HepG2 (cell line): Measurements from ENCODE around the gene SFRP2. TPM values are rescaled to one million over a fixed set of nuclear protein-coding genes. Genes with fewer than 3 reads are reported as not detected.

Source experiments
- ATAC-seq: fragments of 200-7000 bp; cut with Tn5 transposase; 3 replicates; pipeline ENCODE4 v1.9.1; 2020; ENCODE audit warnings: mild to moderate bottlenecking, moderate library complexity
- BruUV-seq: library from RNA; stranded (reverse); fragments of 400-500 nt; replicated peaks from 2 replicates; lab custom pipeline; 2021; lab: Mats Ljungman, UMichigan
- CTCF ChIA-PET: fragments of 300-600 bp; formaldehyde crosslinking; extraction: SDS; loops from one replicate; lab custom pipeline; 2021; ENCODE audit warnings: low total read pairs, inconsistent platforms, low intra/inter-chr PET ratio; lab: Yijun Ruan, JAX
- POLR2A ChIA-PET: fragments of 350-600 bp; sonication (Branson Sonifier 250); formaldehyde crosslinking; loops from one replicate; lab custom pipeline; 2020; ENCODE audit warnings: antibody characterized with exemption, inconsistent platforms; lab: Yijun Ruan, JAX
- DNase-seq: peaks from one replicate; pipeline ENCODE4 v3.0.0-alpha.2; 2015; ENCODE audit warnings: low spot score
- FAIRE-seq: peaks from 3 replicates; lab custom pipeline; 2011; peaks lifted over from hg19 to GRCh38; lab: Jason Lieb, UNC
- H2AFZ ChIP-seq: one replicate; pipeline ENCODE4 v1.6.1; 2011; ENCODE audit warnings: low read length, inconsistent platforms
- H3K27ac ChIP-seq: fragments of 300-600 bp; 3 replicates; pipeline ENCODE4 v1.8.0; 2011; ENCODE audit warnings: mixed run types, mild to moderate bottlenecking, mixed read lengths, low read length, inconsistent platforms; ENCODE audit not compliant: insufficient read depth; ENCODE audit errors: extremely low read length
- H3K27me3 ChIP-seq, 2 experiments: fragments of 200-600 bp in 1 of 2; 2 replicates in 1 of 2; 3 replicates in 1 of 2; pipeline versions ENCODE4 v1.6.0 to v1.8.0; 2011; ENCODE audit warnings: low read length in 2 of 2, mild to moderate bottlenecking in 2 of 2, moderate library complexity in 2 of 2, inconsistent platforms in 1 of 2; ENCODE audit not compliant: insufficient read depth in 2 of 2, control insufficient read depth in 1 of 2
- H3K36me3 ChIP-seq, 2 experiments: fragments of 200-600 bp in 1 of 2; replicated peaks in 1 of 2; 2 replicates in 1 of 2; 3 replicates in 1 of 2; pipeline versions ENCODE4 v1.5.1 to v1.8.0; 2011; ENCODE audit warnings: low read length in 2 of 2, inconsistent platforms in 1 of 2; ENCODE audit not compliant: insufficient read depth in 2 of 2, control insufficient read depth in 1 of 2
- H3K4me1 ChIP-seq: 2 replicates; pipeline ENCODE4 v1.5.1; 2012; ENCODE audit warnings: low read length, inconsistent platforms; ENCODE audit not compliant: insufficient read depth
- H3K4me2 ChIP-seq: 2 replicates; pipeline ENCODE4 v1.6.0; 2011; ENCODE audit warnings: low read depth, low read length, inconsistent platforms
- H3K4me3 ChIP-seq, 3 experiments: fragments of 200-600 bp in 1 of 3; sonication (generic), shearing (Covaris generic) in 1 of 3; replicated peaks in 1 of 3; 2 replicates each; pipeline ENCODE4 v1.5.1; 2011 to 2016; ENCODE audit warnings: low read length in 3 of 3, inconsistent platforms in 2 of 3, low read depth in 2 of 3, mild to moderate bottlenecking in 2 of 3, control low read depth in 1 of 3, mixed read lengths in 1 of 3; ENCODE audit not compliant: insufficient read depth in 1 of 3
- H3K79me2 ChIP-seq: one replicate; pipeline ENCODE4 v1.6.1; 2011; ENCODE audit warnings: low read length, inconsistent platforms; ENCODE audit not compliant: insufficient read depth
- H3K9ac ChIP-seq: 2 replicates; pipeline ENCODE4 v1.6.0; 2011; ENCODE audit warnings: mild to moderate bottlenecking, low read depth, low read length, inconsistent platforms; ENCODE audit not compliant: insufficient read depth
- H3K9me3 ChIP-seq: 2 replicates; pipeline ENCODE4 v1.5.1; 2012; ENCODE audit warnings: mild to moderate bottlenecking, low read length
- H4K20me1 ChIP-seq: 2 replicates; pipeline ENCODE4 v1.6.0; 2011; ENCODE audit warnings: inconsistent platforms, mild to moderate bottlenecking, low read length, moderate library complexity; ENCODE audit not compliant: insufficient read depth
- FLYWCH1 ChIP-seq: sonication (generic); formaldehyde crosslinking; IDR thresholded peaks from 2 replicates; pipeline ENCODE4 v1.8.1; 2023; ENCODE audit warnings: mild to moderate bottlenecking, missing genetic modification reagents
- KLF9 ChIP-seq: IDR thresholded peaks from 2 replicates; pipeline ENCODE4 v1.6.1; 2016; ENCODE audit warnings: low read depth
- REL ChIP-seq: sonication (generic); formaldehyde crosslinking; conservative IDR thresholded peaks from 2 replicates; pipeline ENCODE4 v1.8.0; 2022; ENCODE audit warnings: mild to moderate bottlenecking, missing genetic modification reagents, moderate library complexity
- SMARCE1 ChIP-seq: fragments of 450-650 bp; IDR thresholded peaks from 2 replicates; pipeline ENCODE4 v1.6.1; 2017; ENCODE audit warnings: borderline replicate concordance
- SP140L ChIP-seq: sonication (generic); formaldehyde crosslinking; IDR thresholded peaks from 2 replicates; pipeline ENCODE4 v1.4.0; 2020; ENCODE audit warnings: missing genetic modification reagents, borderline replicate concordance
- whole genome bisulfite sequencing: methylation state at CpG from one replicate; pipeline ENCODE4 v1.1.6; 2017; ENCODE audit warnings: low lambda C conversion rate; 5-methylcytosine and 5-hydroxymethylcytosine counted together
- in situ Hi-C: cut with HindIII; loops from 2 replicates; pipeline ENCODE4 v1.10.0; 2017; ENCODE audit warnings: low pct_unique_long_range_greater_than_20kb; ENCODE audit not compliant: extremely low pct_ligation_motif_present
- intact Hi-C: fragments of 100-400 bp; cut with micrococcal nuclease; formaldehyde crosslinking; loops from one replicate; pipeline ENCODE4 v1.10.0; 2022; ENCODE audit not compliant: unreplicated experiment
- polyA plus RNA-seq, 8 experiments: library from polyadenylated mRNA; depleted of rRNA in 3 of 8; stranded (reverse) in 7 of 8; unstranded in 1 of 8; fragments of >200 nt; fragmentation: Illumina TruSeq in 4 of 8; extraction: Trizol in 4 of 8; gene quantifications; 2 replicates each; pipeline versions ENCODE4 v1.2.1 to v1.2.3, GENCODE V29; 2011 to 2016; ENCODE audit warnings: low read depth in 4 of 8, missing spikeins in 1 of 8, mixed read lengths in 1 of 8; ENCODE audit not compliant: insufficient read depth in 1 of 8
- total RNA-seq, 5 experiments: library from RNA; depleted of rRNA; stranded (reverse); fragments of >200 nt; fragmentation: Illumina TruSeq; extraction: Trizol; gene quantifications; 2 replicates each; pipeline ENCODE4 v1.2.3, GENCODE V29; 2016; ENCODE audit warnings: low read depth in 1 of 5
- TF ChIP-seq, protein P1 (sequence below): sonication (generic); formaldehyde crosslinking; IDR thresholded peaks from 2 replicates; pipeline ENCODE4 v1.8.1; 2023; ENCODE audit warnings: mild to moderate bottlenecking, moderate library complexity, missing genetic modification reagents

Gene SFRP2
- total and polyA plus RNA-seq, 2 of the 13 experiments (the other 11 are each of a cell fraction or from before 2014, with no cell fraction given) = not detected

GRCh38 chr4:153759407-153760316 lies 29.2 kb downstream of the SFRP2 start, which contains the start of gene RNF175:
Gene RNF175, minus strand, starts transcription at chr4:153760024. Its CDS starts 162 bp downstream, at chr4:153759862.
- ChIA-PET CTCF (no interaction called here), POLR2A (no interaction called here)
- FAIRE-seq (no peak), ATAC-seq (no peak), DNase-seq (no peak)
- no peaks in the 10 kb centered on the region for H3K4me1 ChIP-seq
- no peak within 1 kb of the TSS for H3K27ac ChIP-seq
- H2AFZ ChIP-seq = no peak within 1 kb of the TSS
- no peaks in the 10 kb centered on the region for H4K20me1 ChIP-seq
- BruUV-seq = no TSS peak
- H3K4me2 ChIP-seq = no peak within 1 kb of the TSS
- in situ Hi-C loops (no loop called here), intact Hi-C loops (no loop called here)
- H3K79me2 ChIP-seq = no peaks in the 10 kb centered on the region
- no peaks in the 10 kb centered on the region for H3K36me3 ChIP-seq
- 57% methylated on average over 43 of the region's 76 CpGs for WGBS
- no peak within 1 kb of the TSS for H3K9ac ChIP-seq
- peaks cover 0 to 14% of the 10 kb centered on the region in 2 experiments; a peak in 1 of 5 replicates for H3K27me3 ChIP-seq
- no peak within 1 kb of the TSS for H3K4me3 ChIP-seq
- TF ChIP-seq REL (no peak), KLF9 (CRISPR knock-in tag) (no peak), FLYWCH1 (no peak), SMARCE1 (no peak), SP140L (CRISPR knock-in tag) (no peak)
- TF ChIP-seq, protein P1, sequence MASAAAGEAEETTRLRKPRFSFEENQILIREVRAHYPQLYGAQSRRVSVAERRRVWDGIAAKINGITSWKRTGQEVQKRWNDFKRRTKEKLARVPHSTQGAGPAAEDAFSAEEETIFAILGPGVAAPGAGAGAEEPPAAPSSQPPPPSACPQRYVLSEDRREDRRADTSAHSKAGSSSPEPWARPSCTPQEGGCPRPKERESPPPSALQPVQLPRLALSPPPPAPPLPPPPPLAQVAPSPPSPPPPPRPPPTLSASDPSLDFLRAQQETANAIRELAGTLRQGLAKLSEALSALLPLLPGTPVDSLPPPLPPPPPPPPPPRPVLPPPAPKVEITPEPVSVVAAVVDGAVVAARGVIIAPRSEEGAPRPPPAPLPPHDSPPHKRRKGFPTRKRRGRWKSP = no peak
- no peaks in the 10 kb centered on the region for H3K9me3 ChIP-seq
